GM06990 (cell line): ENCODE measurements around the gene MECP2.

ENCODE experiments used
- DNase-seq: peaks from one replicate; pipeline ENCODE4 v3.0.0-alpha.2; 2011; ENCODE audit not compliant: insufficient read length; ENCODE audit errors: extremely low read depth
- H3K27me3 ChIP-seq: replicated peaks from 2 replicates; pipeline ENCODE4 v1.6.0; 2011; ENCODE audit warnings: low read length; ENCODE audit not compliant: control insufficient read depth, insufficient read depth
- H3K36me3 ChIP-seq: 2 replicates; pipeline ENCODE4 v1.5.1; 2011; ENCODE audit warnings: low read length; ENCODE audit not compliant: control insufficient read depth, insufficient read depth
- H3K4me3 ChIP-seq: replicated peaks from 2 replicates; pipeline ENCODE4 v1.5.1; 2011; ENCODE audit warnings: low read depth, mild to moderate bottlenecking, control low read depth, low read length
- CTCF ChIP-seq: IDR thresholded peaks from 2 replicates; pipeline ENCODE4 v1.5.1; 2011; ENCODE audit warnings: low read length, control low read depth, mild to moderate bottlenecking, inconsistent platforms; ENCODE audit not compliant: insufficient read depth, poor library complexity, severe bottlenecking

Gene MECP2

GRCh38 chrX:154131955-154132354 lies 34.4 kb upstream of the MECP2 start:
- TF ChIP-seq CTCF = no peak
- Histone ChIP-seq H3K36me3 (no peaks in the 10 kb centered on the region), H3K27me3 (no peaks in the 10 kb centered on the region), H3K4me3 (no peak overlapping the region)
- DNase-seq = no peak

- no peaks in the 10 kb centered on the region for H3K36me3 ChIP-seq
- no peak for DNase-seq
- no peaks in the 10 kb centered on the region for H3K27me3 ChIP-seq
- no peak for TF ChIP-seq CTCF
- H3K4me3 ChIP-seq = no peak overlapping the region
These were observed 28.6 kb upstream of the MECP2 start for GRCh38 chrX:154126101-154126500.

DNA sequence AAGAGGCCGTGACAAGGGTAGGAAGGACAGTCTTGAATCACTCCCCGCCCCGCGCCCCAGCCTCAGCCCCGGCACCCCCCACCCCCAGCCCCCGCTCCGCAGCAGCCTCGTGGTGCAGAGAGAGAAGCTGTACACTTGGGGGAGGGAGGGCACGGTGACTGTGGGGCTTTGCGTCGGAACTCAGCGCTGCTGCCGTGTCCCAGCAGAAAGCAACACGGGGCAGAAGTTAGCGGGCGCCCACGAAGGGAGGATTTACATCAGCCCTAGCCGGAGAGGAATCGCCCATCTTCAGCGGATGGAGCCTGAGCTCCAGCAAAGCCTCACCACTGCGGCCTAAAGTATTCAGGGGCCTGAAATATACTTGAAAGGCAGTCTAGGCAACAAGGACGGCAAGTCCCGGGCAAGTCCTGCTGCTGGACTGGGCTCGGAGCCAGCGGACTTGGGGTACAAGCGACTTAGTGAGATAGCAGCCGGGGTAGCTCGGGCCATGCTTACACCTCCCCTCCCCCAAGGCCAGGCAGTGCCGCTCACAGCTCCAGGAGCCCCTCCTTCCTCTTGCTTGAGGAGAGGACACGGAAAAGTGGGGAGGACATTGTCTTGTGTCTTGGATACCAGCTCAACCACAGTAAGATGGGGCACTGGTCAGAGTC lies 28.0 kb upstream of the MECP2 start:
- no peaks in the 10 kb centered on the region for H3K36me3 ChIP-seq
- no peak for DNase-seq
- no peaks in the 10 kb centered on the region for H3K27me3 ChIP-seq
- TF ChIP-seq CTCF = no peak
- H3K4me3 ChIP-seq = no peak overlapping the region

GRCh38 chrX:154123241-154124219 lies 26.0 kb upstream of the MECP2 start:
- no peak for TF ChIP-seq CTCF
- Histone ChIP-seq H3K36me3 (no peaks in the 10 kb centered on the region), H3K27me3 (no peaks in the 10 kb centered on the region), H3K4me3 (no peak overlapping the region)
- no peak for DNase-seq

- no peaks in the 10 kb centered on the region for H3K36me3 ChIP-seq
- TF ChIP-seq CTCF = no peak
- H3K4me3 ChIP-seq = no peak overlapping the region
- no peaks in the 10 kb centered on the region for H3K27me3 ChIP-seq
- no peak for DNase-seq
These were observed 24.4 kb upstream of the MECP2 start for GRCh38 chrX:154121961-154122360.
